ENCODE results near the gene IZUMO4. TPM values are rescaled to one million over a fixed set of nuclear protein-coding genes. Genes with fewer than 3 reads are reported as not detected.

Gene IZUMO4
- polyA plus RNA-seq, 1 donor (not counting 4 experiments of a cell fraction or from before 2014, with no cell fraction given): 6.7 TPM

- Histone ChIP-seq H3K79me2 (ENCODE audit: control insufficient read depth, insufficient read depth, low read length) (peaks cover 74% of the 10 kb centered on the region), H3K27me3 (ENCODE audit: control insufficient read depth, extremely low read depth, insufficient read depth, low read length) (no peaks in the 10 kb centered on the region), H3K4me3 (ENCODE audit: control insufficient read depth in 2 of 3, extremely low read depth in 1 of 3, insufficient read depth in 2 of 3, low read depth in 1 of 3, low read length in 3 of 3) (no peak overlapping the region), H3K27ac (ENCODE audit: control insufficient read depth, insufficient read depth, low read length) (no peak overlapping the region), H3K36me3 (ENCODE audit: control insufficient read depth in 2 of 2, extremely low read depth in 1 of 2, insufficient read depth in 2 of 2, low read length in 2 of 2) (peaks cover 11 to 12% of the 10 kb centered on the region in 2 experiments), H3K4me1 (ENCODE audit: control insufficient read depth, extremely low read depth, insufficient read depth, low read length) (peaks cover 14% of the 10 kb centered on the region), H3K9me3 (ENCODE audit: control insufficient read depth, low read depth, low read length) (no peaks in the 10 kb centered on the region), H3K9ac (ENCODE audit: control insufficient read depth, extremely low read depth, insufficient read depth, low read length) (no peak overlapping the region), H2AFZ (ENCODE audit: control insufficient read depth, low read length) (no peak overlapping the region), H3K9me1 (ENCODE audit: control insufficient read depth, extremely low read depth, insufficient read depth, low read length) (peaks cover 4% of the 10 kb centered on the region), H3K4me2 (ENCODE audit: control insufficient read depth, extremely low read depth, insufficient read depth, low read depth, low read length) (no peak overlapping the region), H4K20me1 (ENCODE audit: control insufficient read depth, extremely low read depth, insufficient read depth, low read length) (peaks cover 36% of the 10 kb centered on the region)
- dilution Hi-C loops (cut with MboI; ENCODE audit: extremely low pct_ligation_motif_present, low sequenced_read_pairs): no loop called here
- no peak for TF ChIP-seq CTCF (optimal IDR thresholded peaks at IDR 0.05 in 1 of 3, IDR thresholded peaks at IDR 0.05 in 1 of 3, conservative IDR thresholded peaks at IDR 0.05 in 1 of 3; ENCODE audit: extremely low read depth in 1 of 3, insufficient read depth in 2 of 3, low read length in 3 of 3)
- no peak for TF ChIP-seq EZH2 (IDR thresholded peaks at IDR 0.05; ENCODE audit: low read length)
- DNase-seq (ENCODE audit: low read depth, low spot score) (no peak), FAIRE-seq (no peak)
These were observed 51.9 kb downstream of the IZUMO4 start for GRCh38 chr19:2148482-2149135.

Other genes with a start within 250 kb of the IZUMO4 start
- 6.1 to 18.6 TPM (median 9.1 TPM) in 3 replicates for gene REXO1, start 248.4 kb upstream of the IZUMO4 start, polyA plus RNA-seq
- 4.9 to 14.7 TPM (median 6.0 TPM) in 3 replicates for gene KLF16, start 233.3 kb upstream of the IZUMO4 start, polyA plus RNA-seq
- 27.2 to 67.3 TPM (median 31.0 TPM) in 3 replicates for gene ABHD17A, start 211.4 kb upstream of the IZUMO4 start, polyA plus RNA-seq
- 0.55 to 0.93 TPM (median 0.85 TPM) in 3 replicates for gene ADAT3, start 191.5 kb upstream of the IZUMO4 start, polyA plus RNA-seq
- gene SCAMP4, start 191.5 kb upstream of the IZUMO4 start, polyA plus RNA-seq: 4.8 to 30.3 TPM (median 7.0 TPM) in 3 replicates
- 32.5 to 72.4 TPM (median 34.9 TPM) in 3 replicates for gene CSNK1G2, start 155.7 kb upstream of the IZUMO4 start, polyA plus RNA-seq
- gene BTBD2, start 81.2 kb upstream of the IZUMO4 start, polyA plus RNA-seq: 19.2 to 24.7 TPM (median 22.3 TPM) in 3 replicates
- gene MKNK2, start 45.7 kb upstream of the IZUMO4 start, polyA plus RNA-seq: 64.0 to 113 TPM (median 88.3 TPM) in 3 replicates
- 24.1 to 61.8 TPM (median 34.2 TPM) in 3 replicates for gene MOB3A, start 589 bp upstream of the IZUMO4 start, polyA plus RNA-seq
- gene AP3D1, start 54.7 kb downstream of the IZUMO4 start, polyA plus RNA-seq: 51.1 to 108 TPM (median 56.1 TPM) in 3 replicates
- gene DOT1L, start 67.0 kb downstream of the IZUMO4 start, polyA plus RNA-seq: 3.0 to 4.6 TPM (median 3.3 TPM) in 3 replicates
- 36.8 to 53.1 TPM (median 46.8 TPM) in 3 replicates for gene PLEKHJ1, start 139.4 kb downstream of the IZUMO4 start, polyA plus RNA-seq
- gene SF3A2, start 139.9 kb downstream of the IZUMO4 start, polyA plus RNA-seq: 4.7 to 24.1 TPM (median 4.7 TPM) in 3 replicates
- 0.02 to 0.15 TPM (median 0.07 TPM) in 3 replicates for gene AMH, start 152.4 kb downstream of the IZUMO4 start, polyA plus RNA-seq
- gene JSRP1, start 159.5 kb downstream of the IZUMO4 start, polyA plus RNA-seq: not detected in 3 replicates
- not detected in 3 replicates for gene PEAK3, start 185.3 kb downstream of the IZUMO4 start, polyA plus RNA-seq
- gene LINGO3, start 211.2 kb downstream of the IZUMO4 start, polyA plus RNA-seq: not detected in 3 replicates
- gene LSM7, start 231.7 kb downstream of the IZUMO4 start, polyA plus RNA-seq: 206 to 275 TPM (median 243 TPM) in 3 replicates
- gene SPPL2B, start 231.8 kb downstream of the IZUMO4 start, polyA plus RNA-seq: 9.3 to 20.9 TPM (median 13.5 TPM) in 3 replicates

All from keratinocyte (primary cell).